IMR-90 (cell line): ENCODE measurements around the gene FAM168A. TPM values are rescaled to one million over a fixed set of nuclear protein-coding genes. Genes with fewer than 3 reads are reported as not detected.

ENCODE experiments used
- ATAC-seq: fragments of 200-7000 bp; cut with Tn5 transposase; 2 replicates; pipeline ENCODE4 v1.9.1; 2020; ENCODE audit warnings: low read depth, mild to moderate bottlenecking, moderate library complexity
- BruUV-seq: library from RNA; stranded (reverse); fragments of 400-500 nt; replicated peaks from 2 replicates; lab custom pipeline; 2021; lab: Mats Ljungman, UMichigan
- CTCF ChIA-PET: fragments of 300-600 bp; formaldehyde crosslinking; extraction: SDS; loops from one replicate; lab custom pipeline; 2021; ENCODE audit warnings: antibody characterized with exemption; lab: Yijun Ruan, JAX
- POLR2A ChIA-PET: fragments of 300-600 bp; sonication (Branson Sonifier 250); formaldehyde crosslinking; loops from one replicate; lab custom pipeline; 2022; ENCODE audit warnings: antibody characterized with exemption; ENCODE audit not compliant: unreplicated experiment; lab: Charles Lee
- DNase-seq: peaks from one replicate; pipeline ENCODE4 v3.0.0; 2013
- H2AFZ ChIP-seq: replicated peaks from 2 replicates; pipeline ENCODE3; 2013; ENCODE audit warnings: low read length, mild to moderate bottlenecking; ENCODE audit not compliant: poor library complexity
- H2AK5ac ChIP-seq: 2 replicates; pipeline ENCODE4 v1.6.1; 2013; ENCODE audit warnings: low read depth, low read length, inconsistent platforms
- H2AK9ac ChIP-seq: replicated peaks from 2 replicates; pipeline ENCODE3; 2013; ENCODE audit warnings: mild to moderate bottlenecking, low read depth, low read length, moderate library complexity; ENCODE audit not compliant: poor library complexity
- H2BK120ac ChIP-seq: 2 replicates; pipeline ENCODE4 v1.6.1; 2013; ENCODE audit warnings: low read depth, low read length, inconsistent platforms
- H2BK15ac ChIP-seq: 3 replicates; pipeline ENCODE4 v1.6.1; 2013; ENCODE audit warnings: low read depth, low read length, inconsistent platforms
- H2BK20ac ChIP-seq: 2 replicates; pipeline ENCODE4 v1.6.1; 2013; ENCODE audit warnings: low read depth, mild to moderate bottlenecking, inconsistent platforms, low read length, moderate library complexity
- H2BK5ac ChIP-seq: 2 replicates; pipeline ENCODE4 v1.6.1; 2013; ENCODE audit warnings: mild to moderate bottlenecking, low read depth, low read length, inconsistent platforms; ENCODE audit not compliant: poor library complexity, severe bottlenecking
- H3K14ac ChIP-seq: replicated peaks from 2 replicates; pipeline ENCODE4 v1.6.1; 2013; ENCODE audit warnings: low read depth, low read length, inconsistent platforms
- H3K18ac ChIP-seq: 2 replicates; pipeline ENCODE4 v1.6.1; 2013; ENCODE audit warnings: low read depth, low read length, control low read depth
- H3K23ac ChIP-seq: 2 replicates; pipeline ENCODE4 v1.6.1; 2013; ENCODE audit warnings: low read depth, low read length, inconsistent platforms
- H3K27ac ChIP-seq: 2 replicates; pipeline ENCODE4 v1.5.1; 2013; ENCODE audit warnings: mild to moderate bottlenecking, control low read depth, low read length; ENCODE audit not compliant: insufficient read depth
- H3K27me3 ChIP-seq: 2 replicates; pipeline ENCODE4 v1.6.1; 2013; ENCODE audit warnings: low read length; ENCODE audit not compliant: control insufficient read depth, insufficient read depth
- H3K36me3 ChIP-seq: 2 replicates; pipeline ENCODE4 v1.6.1; 2013; ENCODE audit warnings: low read length, mixed read lengths; ENCODE audit not compliant: control insufficient read depth, insufficient read depth
- H3K4ac ChIP-seq: 2 replicates; pipeline ENCODE4 v1.6.1; 2013; ENCODE audit warnings: low read depth, low read length, inconsistent platforms
- H3K4me1 ChIP-seq: 2 replicates; pipeline ENCODE4 v1.6.1; 2013; ENCODE audit warnings: low read length, mixed read lengths; ENCODE audit not compliant: control insufficient read depth, insufficient read depth
- H3K4me2 ChIP-seq: 2 replicates; pipeline ENCODE4 v1.6.1; 2013; ENCODE audit warnings: low read depth, mild to moderate bottlenecking, control low read depth, low read length, moderate library complexity
- H3K4me3 ChIP-seq: 2 replicates; pipeline ENCODE4 v1.5.1; 2013; ENCODE audit warnings: low read depth, mild to moderate bottlenecking, control low read depth, low read length, moderate library complexity; ENCODE audit not compliant: insufficient read depth
- H3K56ac ChIP-seq: 2 replicates; pipeline ENCODE4 v1.6.1; 2013; ENCODE audit warnings: low read length, inconsistent platforms; ENCODE audit not compliant: insufficient read depth; ENCODE audit errors: extremely low read depth
- H3K79me1 ChIP-seq, 2 experiments: 2 replicates each; pipeline ENCODE4 v1.6.1; 2013; ENCODE audit warnings: low read length in 2 of 2, inconsistent platforms in 1 of 2, low read depth in 1 of 2
- H3K9ac ChIP-seq: 2 replicates; pipeline ENCODE4 v1.6.1; 2013; ENCODE audit warnings: low read depth, low read length, control low read depth
- H3K9me1 ChIP-seq: 2 replicates; pipeline ENCODE4 v1.6.1; 2013; ENCODE audit warnings: low read length, inconsistent platforms; ENCODE audit not compliant: insufficient read depth
- H3K9me3 ChIP-seq: 2 replicates; pipeline ENCODE4 v1.6.1; 2013; ENCODE audit warnings: low read length; ENCODE audit not compliant: control insufficient read depth, insufficient read depth
- H4K20me1 ChIP-seq: 2 replicates; pipeline ENCODE4 v1.6.1; 2013; ENCODE audit warnings: low read length, inconsistent platforms; ENCODE audit not compliant: insufficient read depth
- H4K5ac ChIP-seq: 2 replicates; pipeline ENCODE4 v1.6.1; 2013; ENCODE audit warnings: mild to moderate bottlenecking, low read depth, low read length, control low read depth
- H4K8ac ChIP-seq, 2 experiments: 2 replicates each; pipeline ENCODE4 v1.6.1; 2013; ENCODE audit warnings: low read depth in 2 of 2, low read length in 2 of 2, control low read depth in 1 of 2, inconsistent platforms in 1 of 2
- H4K91ac ChIP-seq: 2 replicates; pipeline ENCODE4 v1.6.1; 2013; ENCODE audit warnings: low read depth, low read length, inconsistent platforms; ENCODE audit not compliant: insufficient read depth
- BHLHE40 ChIP-seq: fragments of 150-350 bp; IDR thresholded peaks from 2 replicates; pipeline ENCODE4 v1.6.1; 2016; ENCODE audit warnings: mild to moderate bottlenecking, low read depth, low read length
- CEBPB ChIP-seq: IDR thresholded peaks from 2 replicates; pipeline ENCODE4 v1.6.1; 2012; ENCODE audit warnings: low read depth, low read length, improper control_type of control experiment
- CHD1 ChIP-seq: IDR thresholded peaks from 2 replicates; pipeline ENCODE4 v1.6.1; 2012; ENCODE audit warnings: low read depth, low read length, improper control_type of control experiment
- CTCF ChIP-seq: conservative IDR thresholded peaks from 2 replicates; pipeline ENCODE4 v1.5.1; 2012; ENCODE audit warnings: mild to moderate bottlenecking, low read depth, low read length, improper control_type of control experiment
- MAZ ChIP-seq: IDR thresholded peaks from 2 replicates; pipeline ENCODE4 v1.6.1; 2012; ENCODE audit warnings: low read depth, mild to moderate bottlenecking, low read length, improper control_type of control experiment, moderate library complexity, borderline replicate concordance
- RAD21 ChIP-seq: IDR thresholded peaks from 2 replicates; pipeline ENCODE4 v1.6.1; 2012; ENCODE audit warnings: low read length, improper control_type of control experiment
- WGBS, 2 experiments: methylation state at CpG; one replicate each; pipeline versions ENCODE4 v1.1.5 to v1.1.7; 2013; ENCODE audit warnings: missing lambda C conversion rate in 2 of 2; ENCODE audit not compliant: insufficient read length in 1 of 2; ENCODE audit errors: extremely low coverage in 2 of 2; 5-methylcytosine and 5-hydroxymethylcytosine counted together
- dilution Hi-C: fragments of 300-500 bp; cut with HindIII; formaldehyde crosslinking; loops from one replicate; pipeline ENCODE4 v1.14.3; 2018; ENCODE audit warnings: low sequenced_read_pairs; ENCODE audit not compliant: unreplicated experiment
- in situ Hi-C: fragments of 300-500 bp; cut with MboI; formaldehyde crosslinking; loops from 3 replicates; pipeline ENCODE4 v1.14.3; 2019; ENCODE audit warnings: low sequenced_read_pairs, inconsistent platforms, mixed read lengths
- intact Hi-C: fragments of 100-400 bp; cut with micrococcal nuclease; formaldehyde crosslinking; loops from 2 replicates; pipeline ENCODE4 v1.10.0; 2022
- polyA plus RNA-seq, 3 experiments: library from polyadenylated mRNA; depleted of rRNA; stranded (reverse); fragments of >200 nt; gene quantifications; 2 replicates each; pipeline ENCODE4 v1.2.3, GENCODE V29; 2012; ENCODE audit warnings: low replicate concordance in 1 of 3
- total RNA-seq: library from RNA; depleted of rRNA; stranded (reverse); fragments of >200 nt; gene quantifications from 2 replicates; pipeline ENCODE4 v1.2.3, GENCODE V29; 2012

FAM168A gene
- total and polyA plus RNA-seq, 2 of the 4 experiments (the other 2 are of a cell fraction), result 13.1 to 22.8 TPM

DNA sequence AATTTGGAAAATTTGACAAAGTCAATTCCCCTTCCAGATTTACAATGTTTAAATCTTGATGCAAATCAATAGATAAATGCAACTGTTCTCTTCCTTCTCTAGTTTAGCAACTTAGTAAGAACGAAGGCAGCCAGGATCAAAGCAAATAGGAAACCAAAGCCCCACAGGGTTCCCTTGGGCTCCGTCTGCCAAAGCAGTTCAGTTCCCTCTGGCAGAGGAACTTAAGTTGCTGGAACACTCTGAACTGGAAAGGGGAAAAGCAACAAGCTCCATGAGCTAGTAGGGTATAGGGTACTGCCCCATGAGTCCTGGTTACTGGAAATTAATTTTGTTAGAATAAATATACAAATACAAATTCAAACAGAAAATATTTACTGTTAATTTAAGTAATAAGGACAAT lies 130.4 kb downstream of the FAM168A start:
- H4K5ac ChIP-seq, result no peak overlapping the region
- H3K18ac ChIP-seq, result no peak overlapping the region
- no peaks in the 10 kb centered on the region for H3K27me3 ChIP-seq
- intact Hi-C loops, result no loop called here
- CTCF ChIA-PET, result no interaction called here
- H3K9me3 ChIP-seq, result no peaks in the 10 kb centered on the region
- no peak overlapping the region for H3K56ac ChIP-seq
- H3K4me3 ChIP-seq, result no peak overlapping the region
- H3K14ac ChIP-seq, result no peak overlapping the region
- no peak overlapping the region for H3K27ac ChIP-seq
- H2BK20ac ChIP-seq, result no peak overlapping the region
- peaks cover 13% of the 10 kb centered on the region in 2 experiments; a peak in 2 of 4 replicates for H3K79me1 ChIP-seq
- no peak overlapping the region for H2AK5ac ChIP-seq
- H4K91ac ChIP-seq, result no peak overlapping the region
- POLR2A ChIA-PET, result no interaction called here
- ATAC-seq, result no peak
- no peak overlapping the region for H2BK120ac ChIP-seq
- no peak overlapping the region for H2AFZ ChIP-seq
- no peak overlapping the region for H2BK15ac ChIP-seq
- peaks cover 2% of the 10 kb centered on the region; the same call in 1 of the 2 replicates for H3K36me3 ChIP-seq
- no peak overlapping the region for H2BK5ac ChIP-seq
- H3K4ac ChIP-seq, result no peak overlapping the region
- no peak overlapping the region for H3K4me2 ChIP-seq
- dilution Hi-C loops, result no loop called here
- peaks cover 7% of the 10 kb centered on the region for H3K4me1 ChIP-seq
- no peak for DNase-seq
- no TSS peak for BruUV-seq
- no peak overlapping the region for H4K8ac ChIP-seq
- no peak overlapping the region for H3K9ac ChIP-seq
- 0 out of 2 replicates have a peak, but pooled peaks cover 2% of the 10 kb centered on the region for H3K9me1 ChIP-seq
- in situ Hi-C loops, result no loop called here
- peaks cover 2% of the 10 kb centered on the region; the same call in 1 of the 2 replicates for H4K20me1 ChIP-seq
- TF ChIP-seq BHLHE40 (no peak), CHD1 (no peak), CTCF (no peak), RAD21 (no peak), MAZ (no peak), CEBPB (no peak)
- no CpG with 5 or more reads among the region's 2 CpGs for WGBS, 2 experiments
- H3K23ac ChIP-seq, result no peak overlapping the region
- no peak overlapping the region for H2AK9ac ChIP-seq
